ENCODE measurements around the gene PMFBP1.

PMFBP1 gene

DNA sequence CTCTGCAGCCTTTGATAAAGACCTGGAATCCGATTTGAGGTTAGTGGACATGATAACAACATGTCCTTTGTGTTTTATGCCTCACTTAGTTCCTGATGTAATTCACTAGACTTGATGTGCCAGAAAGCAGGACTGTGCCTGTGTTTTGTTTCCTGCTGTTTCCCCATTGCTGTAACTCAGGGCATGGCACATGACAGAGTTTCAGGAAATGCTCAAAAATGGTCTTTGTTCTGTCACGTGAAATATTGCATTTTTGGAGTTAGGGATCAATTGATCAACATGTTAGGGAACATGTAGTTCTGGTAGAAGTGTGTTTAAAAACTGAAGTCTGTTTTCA, 45.6 kb downstream of the PMFBP1 start:
- DNase-seq: no peak

GRCh38 chr16:72125635-72126428, 46.1 kb downstream of the PMFBP1 start:
- no peak for DNase-seq

- peak; percentile 74 to 75 for DNase-seq
Measured at GRCh38 chr16:72124761-72125634, 47.0 kb downstream of the PMFBP1 start.

GRCh38 chr16:72124148-72124547, 47.8 kb downstream of the PMFBP1 start:
- DNase-seq: no peak

DNA sequence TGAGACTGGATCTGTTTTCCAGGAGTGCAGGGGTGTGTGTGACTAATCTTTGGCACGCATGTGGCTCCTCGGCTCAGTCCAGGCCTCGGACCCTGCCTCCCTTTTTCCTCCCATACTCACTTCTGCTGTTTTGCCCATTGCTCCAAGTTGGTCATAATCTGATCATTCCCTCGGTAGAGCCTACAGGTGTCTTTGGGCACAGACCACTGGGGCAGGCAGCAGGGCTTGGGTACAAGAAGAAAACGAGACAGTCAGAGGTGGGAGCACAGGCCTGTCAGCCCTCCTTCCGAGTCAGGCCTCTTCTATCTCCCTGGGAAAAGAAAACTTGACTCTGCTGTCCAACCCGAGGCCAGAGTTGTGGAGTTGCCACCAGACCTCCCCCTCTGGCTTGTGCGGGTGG, 48.5 kb downstream of the PMFBP1 start:
- DNase-seq: no peak

GRCh38 chr16:72122916-72123315, 49.0 kb downstream of the PMFBP1 start:
- no peak for DNase-seq

DNA sequence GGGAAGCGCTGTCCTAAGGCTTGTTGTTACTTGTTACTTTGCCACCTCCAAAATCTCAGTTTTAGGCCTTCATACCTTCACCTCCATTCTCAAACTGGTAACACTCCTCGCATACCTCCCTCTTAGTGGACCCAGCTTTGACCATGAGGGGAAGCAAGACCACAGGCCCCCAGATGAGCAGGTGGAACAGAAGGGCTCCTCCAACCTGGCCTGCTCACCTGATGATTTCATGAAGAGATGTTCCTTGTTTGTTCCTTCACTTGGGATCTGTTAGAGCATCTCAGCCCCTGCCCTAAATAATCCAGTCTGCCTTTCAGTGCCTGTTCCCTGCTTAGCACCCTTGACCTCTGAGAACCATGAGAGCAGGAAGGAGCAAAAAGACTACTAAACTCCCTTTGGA, 49.6 kb downstream of the PMFBP1 start:
- no peak for DNase-seq

GRCh38 chr16:72120026-72120425, 51.9 kb downstream of the PMFBP1 start:
- no peak for DNase-seq

DNA sequence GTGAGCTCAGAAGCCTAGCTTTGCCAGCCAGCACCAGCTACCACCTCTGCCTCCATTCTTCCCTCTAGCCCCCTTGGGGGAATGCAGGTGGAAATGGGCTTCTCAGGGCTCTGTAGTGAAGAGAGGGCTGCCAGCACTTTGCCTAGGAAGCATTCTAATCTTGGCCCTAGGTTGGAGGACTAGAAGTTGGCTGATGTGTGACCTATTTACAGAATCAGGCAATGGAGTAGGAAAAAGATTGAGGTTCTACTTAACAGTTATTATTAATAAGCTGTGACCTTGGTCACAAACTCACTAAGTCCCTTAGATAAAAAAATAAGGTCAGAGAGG, 58.4 kb downstream of the PMFBP1 start:
- no peak for DNase-seq

GRCh38 chr16:72112906-72113615, 58.9 kb downstream of the PMFBP1 start:
- DNase-seq: no peak

DNA sequence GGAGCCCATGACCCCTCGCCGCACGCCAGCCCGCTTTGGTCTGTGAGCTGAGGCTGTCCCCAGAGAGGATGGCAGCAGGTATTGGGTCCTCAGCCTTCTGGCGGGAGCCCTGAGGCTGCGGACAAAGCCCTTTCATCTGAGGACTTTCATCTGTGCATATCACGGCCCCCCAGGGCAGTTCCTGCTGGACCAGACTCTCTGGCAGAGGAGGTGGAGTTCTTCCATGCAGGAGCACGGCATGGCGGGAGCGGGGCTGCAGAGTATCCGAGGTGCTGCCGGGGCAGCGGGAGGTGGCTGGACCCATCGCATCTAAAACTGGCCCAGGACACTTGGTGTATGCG, 59.5 kb downstream of the PMFBP1 start:
- no peak for DNase-seq

GRCh38 chr16:72111657-72112451, 60.1 kb downstream of the PMFBP1 start:
- no peak for DNase-seq

DNA sequence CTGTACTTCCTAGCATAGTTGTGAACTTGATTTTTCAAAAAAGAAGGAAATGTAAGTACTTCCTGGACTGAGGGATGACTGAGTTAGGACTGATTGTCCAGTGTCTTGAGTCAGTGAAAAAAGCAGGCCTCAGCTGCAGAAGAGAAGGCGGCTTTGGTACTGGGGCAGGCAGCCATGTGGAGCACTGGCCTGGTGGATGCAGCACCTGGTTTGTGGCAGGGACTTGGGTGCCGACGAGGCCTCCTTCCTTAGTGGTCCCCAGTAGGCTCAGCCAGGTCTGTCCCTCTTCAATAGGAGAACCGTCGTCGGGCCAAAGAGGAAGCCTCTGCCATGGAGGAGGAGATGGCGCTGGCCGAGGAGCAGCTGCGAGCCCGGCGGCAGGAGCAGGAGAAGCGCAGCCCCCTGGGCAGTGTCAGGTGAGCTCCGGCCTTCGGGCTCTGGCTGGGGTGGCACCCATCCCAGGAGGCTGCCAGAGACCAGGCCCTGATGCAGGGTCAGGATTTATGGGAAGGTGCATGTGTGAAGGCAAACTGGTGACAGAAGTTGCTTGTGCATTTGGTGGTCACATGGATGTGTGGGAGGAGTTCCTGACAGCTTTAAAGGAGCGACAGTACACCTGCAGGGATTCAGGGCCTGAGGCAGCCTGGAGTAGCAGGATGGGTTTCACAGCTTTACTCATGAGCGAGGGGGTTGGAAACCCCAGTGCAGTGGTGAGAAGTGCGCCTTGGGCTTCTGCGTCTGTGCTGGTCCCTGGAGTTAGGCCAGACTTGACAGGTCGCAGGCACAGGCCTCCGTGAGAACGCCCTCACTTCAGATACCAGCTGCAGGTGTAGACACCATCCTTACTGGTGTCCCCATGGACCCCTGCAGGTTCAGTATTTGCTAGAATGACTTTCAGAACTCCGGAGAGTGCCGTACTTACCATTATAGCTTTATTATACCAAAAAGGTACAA, 61.0 kb downstream of the PMFBP1 start:
- no peak for DNase-seq

GRCh38 chr16:72109966-72110530, 61.9 kb downstream of the PMFBP1 start:
- DNase-seq: no peak

DNA sequence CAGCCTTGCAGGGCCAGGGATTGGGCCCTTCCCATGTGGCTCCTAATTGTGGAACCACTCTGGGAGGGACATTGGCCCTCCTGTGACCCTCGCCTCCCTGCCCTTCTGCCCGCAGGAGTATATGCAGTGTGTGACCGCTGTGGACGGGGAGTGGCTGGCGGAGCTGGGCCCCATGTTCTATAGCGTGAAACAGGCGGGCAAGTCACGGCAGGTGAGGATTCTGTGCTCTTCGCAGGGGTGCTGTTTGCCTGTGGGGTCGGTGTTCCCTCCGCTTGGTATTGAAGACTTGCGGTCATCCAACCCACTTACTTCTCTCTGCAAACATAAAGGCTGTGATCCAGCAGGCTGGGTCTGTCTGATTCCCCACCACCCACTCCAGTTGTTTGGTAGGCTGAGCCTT, 62.7 kb downstream of the PMFBP1 start:
- no peak for DNase-seq

DNA sequence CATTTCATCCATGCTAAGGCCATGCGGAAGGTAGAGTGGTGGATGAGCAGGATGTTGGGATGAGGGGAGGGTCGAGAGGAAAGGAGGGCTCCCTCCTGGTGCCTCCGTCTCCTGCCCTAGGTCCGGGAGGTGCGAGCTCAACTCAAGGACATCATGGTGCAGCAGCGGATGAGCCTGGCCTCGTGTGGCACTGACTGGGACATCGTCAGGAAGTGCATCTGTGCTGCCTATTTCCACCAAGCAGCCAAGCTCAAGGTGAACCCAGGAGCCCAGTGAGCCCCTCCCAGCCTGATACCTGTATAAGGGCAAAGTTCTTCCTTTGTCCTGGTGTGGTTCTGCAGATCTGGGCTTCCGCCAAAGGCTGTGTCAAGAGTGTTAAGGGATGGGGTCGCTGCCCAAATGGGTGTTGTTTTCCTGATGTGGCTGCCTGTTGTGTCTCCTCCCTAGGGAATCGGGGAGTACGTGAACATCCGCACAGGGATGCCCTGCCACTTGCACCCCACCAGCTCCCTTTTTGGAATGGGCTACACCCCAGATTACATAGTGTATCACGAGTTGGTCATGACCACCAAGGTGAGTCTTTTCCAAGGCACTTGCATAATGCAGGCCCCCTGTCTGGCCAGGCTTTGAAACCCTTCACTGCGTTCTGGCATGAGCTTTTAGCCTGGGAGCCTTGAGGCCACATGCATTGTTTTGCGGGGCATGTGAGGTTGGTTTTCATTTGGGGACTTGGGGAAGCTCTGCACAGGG, 63.4 kb downstream of the PMFBP1 start:
- no peak for DNase-seq

DNA sequence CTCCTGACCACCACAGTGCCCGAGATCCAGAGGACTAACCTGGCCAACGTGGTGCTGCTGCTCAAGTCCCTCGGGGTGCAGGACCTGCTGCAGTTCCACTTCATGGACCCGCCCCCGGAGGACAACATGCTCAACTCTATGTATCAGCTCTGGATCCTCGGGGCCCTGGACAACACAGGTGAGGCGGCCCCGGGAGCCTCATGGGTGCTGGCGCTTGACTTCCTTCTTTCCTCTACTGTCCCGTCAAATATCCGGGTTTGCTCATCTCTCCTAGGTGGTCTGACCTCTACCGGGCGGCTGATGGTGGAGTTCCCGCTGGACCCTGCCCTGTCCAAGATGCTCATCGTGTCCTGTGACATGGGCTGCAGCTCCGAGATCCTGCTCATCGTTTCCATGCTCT, 64.6 kb downstream of the PMFBP1 start:
- no peak for DNase-seq

- DNase-seq: no peak
Measured at GRCh38 chr16:72105978-72106377, 66.0 kb downstream of the PMFBP1 start.

- DNase-seq: no peak
Measured at GRCh38 chr16:72104905-72105304, 67.0 kb downstream of the PMFBP1 start.

- no peak for DNase-seq
Measured at GRCh38 chr16:72101195-72101594, 70.8 kb downstream of the PMFBP1 start.

DNA sequence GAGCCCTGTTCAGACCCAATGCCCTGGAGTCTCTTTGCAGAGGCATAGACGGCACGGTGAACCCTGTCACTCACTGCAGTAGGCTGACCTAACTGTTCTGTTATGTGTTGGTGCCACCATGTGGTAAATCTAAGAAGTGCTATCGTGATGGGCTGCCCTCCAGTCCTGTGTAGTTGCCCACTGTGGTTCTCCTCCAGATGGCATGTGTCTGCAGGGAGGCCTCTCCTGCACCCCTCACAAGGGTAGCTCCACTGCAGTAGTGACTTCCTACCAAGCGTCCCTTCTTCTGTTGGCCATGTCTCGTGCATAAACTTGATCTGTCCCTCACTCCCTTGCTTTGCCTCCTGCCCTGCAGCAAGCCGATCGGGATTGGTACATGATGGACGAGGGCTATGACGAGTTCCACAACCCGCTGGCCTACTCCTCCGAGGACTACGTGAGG, 72.6 kb downstream of the PMFBP1 start:
- peak; percentile 39 to 42 for DNase-seq
